ENCODE data around the gene GALNT15.

DNA sequence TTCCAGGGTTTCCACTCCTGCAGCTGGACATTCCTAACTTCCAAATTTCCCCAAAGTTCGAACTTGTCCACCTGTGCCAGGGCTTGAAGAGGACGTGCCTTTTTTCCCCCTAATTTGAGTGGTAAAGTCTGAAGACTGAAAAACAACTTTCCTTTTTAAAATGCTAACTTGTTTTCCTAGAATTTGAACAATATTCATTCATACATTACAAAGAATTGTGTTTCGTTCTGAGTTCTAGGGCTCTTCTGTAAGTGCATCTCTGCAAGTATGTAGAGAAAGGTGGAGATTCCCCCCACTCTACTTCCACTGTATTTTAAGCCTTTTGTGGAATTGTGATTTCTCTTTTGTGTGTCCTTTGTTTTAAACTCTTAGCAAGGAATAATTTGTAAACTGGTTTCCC, 80.8 kb downstream of the GALNT15 start:
- TF ChIP-seq CTCF (IDR thresholded peaks at IDR 0.05), result no peak
- TF ChIP-seq ZFX (IDR thresholded peaks at IDR 0.05; ENCODE audit: borderline replicate concordance), result no peak

Data from 22Rv1 (cell line).